Metanephros (tissue), 1 donor: ENCODE data around the gene PLA2G2F. TPM values are rescaled to one million over a fixed set of nuclear protein-coding genes. Genes with fewer than 3 reads are reported as not detected.

ENCODE experiments used
- total RNA-seq: library from RNA; depleted of rRNA; stranded (reverse); fragments of >200 nt; gene quantifications from one replicate; pipeline ENCODE4 v1.2.3, GENCODE V29; 2014

The PLA2G2F gene, protein sequence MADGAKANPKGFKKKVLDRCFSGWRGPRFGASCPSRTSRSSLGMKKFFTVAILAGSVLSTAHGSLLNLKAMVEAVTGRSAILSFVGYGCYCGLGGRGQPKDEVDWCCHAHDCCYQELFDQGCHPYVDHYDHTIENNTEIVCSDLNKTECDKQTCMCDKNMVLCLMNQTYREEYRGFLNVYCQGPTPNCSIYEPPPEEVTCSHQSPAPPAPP
- 0.18 TPM for total RNA-seq

GRCh38 chr1:20138961-20139550, at the start of gene PLA2G2F:
TSS of gene PLA2G2F (plus strand) at chr1:20139323. CDS start at chr1:20139428, 105 bp downstream.

GRCh38 chr1:20119347-20119746, 19.8 kb upstream of the PLA2G2F start, which contains the start of gene PLA2G2D:
TSS of gene PLA2G2D (minus strand) at chr1:20119536. CDS start at chr1:20119498, 38 bp downstream.

GRCh38 chr1:20185834-20186782, 47.0 kb downstream of the PLA2G2F start, which contains the start of the genes PLA2G2C and UBXN10:
TSS of gene PLA2G2C (minus strand) at chr1:20186518. CDS start at chr1:20177363, 9,155 bp downstream.
TSS of gene UBXN10 (plus strand) at chr1:20186096. CDS start at chr1:20190562, 4,466 bp downstream.

Other genes starting within 250 kb of the PLA2G2F start
- gene PLA2G2E, start 215.7 kb upstream of the PLA2G2F start, total RNA-seq = not detected
- not detected for gene PLA2G2A, start 159.7 kb upstream of the PLA2G2F start, total RNA-seq
- gene PLA2G5, start 69.1 kb upstream of the PLA2G2F start, total RNA-seq = not detected
- not detected for gene PLA2G2D, start 19.8 kb upstream of the PLA2G2F start, total RNA-seq
- gene UBXN10, start 46.8 kb downstream of the PLA2G2F start, total RNA-seq = 5.3 TPM
- not detected for gene PLA2G2C, start 47.2 kb downstream of the PLA2G2F start, total RNA-seq
- 2.4 TPM for gene VWA5B1, start 151.6 kb downstream of the PLA2G2F start, total RNA-seq